ENCODE data around the gene TSFM.
A peak's percentile ranks its signal among the peaks of the same experiment; 100 is the strongest.

The TSFM gene

DNA sequence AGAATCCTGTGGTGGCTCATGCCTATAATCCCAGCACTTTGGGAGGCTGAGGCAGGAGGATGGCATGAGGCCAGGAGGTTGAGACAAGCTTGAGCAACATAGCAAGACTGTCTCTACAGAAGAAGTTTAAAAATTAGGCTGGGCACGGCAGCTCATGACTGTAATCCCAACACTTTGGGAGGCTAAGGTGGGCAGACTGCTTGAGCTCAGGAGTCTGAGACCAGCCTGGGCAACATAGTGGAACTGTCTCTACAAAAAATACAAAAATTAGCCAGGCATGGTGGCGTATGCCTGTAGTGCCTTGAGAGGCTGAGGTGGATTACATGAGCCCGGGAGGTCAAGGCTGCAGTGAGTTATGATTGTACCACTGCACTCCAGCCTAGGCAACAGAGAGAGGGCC, 14.7 kb upstream of the TSFM start:
- in situ Hi-C loops (cut with HindIII; ENCODE audit: low pct_ligation_motif_present, low sequenced_read_pairs): no loop called here
- H3K27me3 ChIP-seq (replicated peaks): peaks cover 27% of the 10 kb centered on the region
- peaks cover 10% of the 10 kb centered on the region for H3K36me3 ChIP-seq (replicated peaks)
- TF ChIP-seq, protein P1, sequence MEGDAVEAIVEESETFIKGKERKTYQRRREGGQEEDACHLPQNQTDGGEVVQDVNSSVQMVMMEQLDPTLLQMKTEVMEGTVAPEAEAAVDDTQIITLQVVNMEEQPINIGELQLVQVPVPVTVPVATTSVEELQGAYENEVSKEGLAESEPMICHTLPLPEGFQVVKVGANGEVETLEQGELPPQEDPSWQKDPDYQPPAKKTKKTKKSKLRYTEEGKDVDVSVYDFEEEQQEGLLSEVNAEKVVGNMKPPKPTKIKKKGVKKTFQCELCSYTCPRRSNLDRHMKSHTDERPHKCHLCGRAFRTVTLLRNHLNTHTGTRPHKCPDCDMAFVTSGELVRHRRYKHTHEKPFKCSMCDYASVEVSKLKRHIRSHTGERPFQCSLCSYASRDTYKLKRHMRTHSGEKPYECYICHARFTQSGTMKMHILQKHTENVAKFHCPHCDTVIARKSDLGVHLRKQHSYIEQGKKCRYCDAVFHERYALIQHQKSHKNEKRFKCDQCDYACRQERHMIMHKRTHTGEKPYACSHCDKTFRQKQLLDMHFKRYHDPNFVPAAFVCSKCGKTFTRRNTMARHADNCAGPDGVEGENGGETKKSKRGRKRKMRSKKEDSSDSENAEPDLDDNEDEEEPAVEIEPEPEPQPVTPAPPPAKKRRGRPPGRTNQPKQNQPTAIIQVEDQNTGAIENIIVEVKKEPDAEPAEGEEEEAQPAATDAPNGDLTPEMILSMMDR (IDR thresholded peaks at IDR 0.05; ENCODE audit: low read depth, low read length, missing control alignments): no peak
- no peak for DNase-seq
- no peak overlapping the region for H3K4me3 ChIP-seq (ENCODE audit: low read depth, low read length)
- no peak overlapping the region for H3K27ac ChIP-seq

DNA sequence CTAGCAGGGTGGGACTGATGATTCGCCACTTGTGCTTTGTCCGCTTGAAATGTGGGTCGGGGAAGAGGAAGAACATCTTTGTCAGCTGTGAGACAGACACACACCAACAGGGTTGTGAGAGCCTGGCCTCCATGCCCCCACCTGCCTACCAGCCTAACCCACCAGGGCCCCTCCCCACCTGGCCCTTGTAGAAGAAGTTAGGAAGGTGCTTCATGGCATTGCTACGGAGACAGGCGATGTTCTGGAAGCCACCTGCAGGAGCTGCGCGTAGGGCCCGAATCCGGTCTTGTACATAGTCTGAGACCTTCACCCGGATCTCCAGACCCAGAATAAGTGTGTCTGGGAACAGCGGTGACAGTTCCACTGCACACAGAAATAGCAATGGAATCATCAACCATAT, 13.0 kb upstream of the TSFM start:
- TF ChIP-seq, protein P1 (IDR thresholded peaks at IDR 0.05; ENCODE audit: low read depth, low read length, missing control alignments): no peak
- in situ Hi-C loops (cut with HindIII; ENCODE audit: low pct_ligation_motif_present, low sequenced_read_pairs): no loop called here

DNA sequence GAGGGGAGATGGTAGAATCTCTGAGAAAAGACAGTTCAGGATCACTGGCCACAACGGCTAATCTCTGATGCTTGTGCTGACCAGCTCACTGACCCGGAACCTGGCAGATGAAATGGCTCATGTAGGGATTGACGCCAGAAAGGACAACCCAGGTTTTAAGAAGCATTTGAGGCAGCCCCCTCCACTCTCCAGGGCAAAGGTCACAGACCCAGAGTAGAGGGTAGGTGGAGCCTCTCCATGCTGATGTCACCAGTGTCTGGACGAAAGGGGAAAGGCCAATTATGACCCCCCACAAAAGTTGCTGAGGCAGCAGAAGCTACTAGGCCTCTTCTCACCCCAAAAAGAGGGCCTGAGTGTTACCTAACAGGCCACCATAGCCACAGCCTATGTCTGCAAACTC, 11.9 kb upstream of the TSFM start:
- Histone ChIP-seq H3K4me3 (ENCODE audit: low read depth, low read length) (no peak overlapping the region), H3K36me3 (replicated peaks) (peaks cover 10% of the 10 kb centered on the region), H3K27me3 (replicated peaks) (peaks cover 6% of the 10 kb centered on the region), H3K27ac (no peak overlapping the region)
- in situ Hi-C loops (cut with HindIII; ENCODE audit: low pct_ligation_motif_present, low sequenced_read_pairs): no loop called here
- TF ChIP-seq, protein P1 (IDR thresholded peaks at IDR 0.05; ENCODE audit: low read depth, low read length, missing control alignments): no peak
- no peak for DNase-seq

More for the DNA sequence above, 13.0 kb upstream of the TSFM start:
- H3K27me3 ChIP-seq (replicated peaks): peaks cover 18% of the 10 kb centered on the region
- DNase-seq: no peak
- peaks cover 10% of the 10 kb centered on the region for H3K36me3 ChIP-seq (replicated peaks)
- H3K4me3 ChIP-seq (ENCODE audit: low read depth, low read length): no peak overlapping the region
- H3K27ac ChIP-seq: no peak overlapping the region

DNA sequence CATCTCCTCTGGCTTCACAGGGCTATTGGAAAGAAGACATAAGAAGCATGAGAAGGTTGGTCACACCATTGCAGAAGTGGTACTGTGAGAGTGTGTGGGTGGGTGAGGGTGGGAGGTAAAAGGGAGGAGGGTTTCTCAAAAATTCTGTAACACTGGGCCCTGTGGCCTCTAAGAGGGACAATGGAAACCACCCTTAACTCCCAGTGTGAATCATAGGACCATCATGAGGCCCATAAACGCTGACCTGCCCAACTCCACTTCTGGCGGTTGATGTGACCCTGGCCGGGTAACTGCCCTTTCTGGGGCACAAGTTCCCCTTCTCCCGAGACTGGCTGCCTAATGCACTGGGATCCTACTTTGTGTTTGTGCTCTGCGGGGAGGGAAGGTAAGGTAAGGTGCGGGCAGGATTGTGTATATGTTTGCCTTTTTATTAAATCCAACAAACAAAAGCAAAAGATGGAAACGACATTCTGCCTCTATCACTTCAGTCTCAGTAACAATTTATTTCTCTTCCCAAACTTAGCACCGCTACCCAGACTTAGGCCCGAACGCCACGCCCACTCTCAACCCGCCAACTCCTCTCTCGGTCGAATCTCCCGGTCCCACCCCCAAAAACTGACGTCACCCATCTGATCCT, 11.2 kb upstream of the TSFM start:
- H3K27me3 ChIP-seq (replicated peaks): peaks cover under 1% of the 10 kb centered on the region
- DNase-seq: peak; percentile 91
- TF ChIP-seq, protein P1 (IDR thresholded peaks at IDR 0.05; ENCODE audit: low read depth, low read length, missing control alignments): no peak

DNA sequence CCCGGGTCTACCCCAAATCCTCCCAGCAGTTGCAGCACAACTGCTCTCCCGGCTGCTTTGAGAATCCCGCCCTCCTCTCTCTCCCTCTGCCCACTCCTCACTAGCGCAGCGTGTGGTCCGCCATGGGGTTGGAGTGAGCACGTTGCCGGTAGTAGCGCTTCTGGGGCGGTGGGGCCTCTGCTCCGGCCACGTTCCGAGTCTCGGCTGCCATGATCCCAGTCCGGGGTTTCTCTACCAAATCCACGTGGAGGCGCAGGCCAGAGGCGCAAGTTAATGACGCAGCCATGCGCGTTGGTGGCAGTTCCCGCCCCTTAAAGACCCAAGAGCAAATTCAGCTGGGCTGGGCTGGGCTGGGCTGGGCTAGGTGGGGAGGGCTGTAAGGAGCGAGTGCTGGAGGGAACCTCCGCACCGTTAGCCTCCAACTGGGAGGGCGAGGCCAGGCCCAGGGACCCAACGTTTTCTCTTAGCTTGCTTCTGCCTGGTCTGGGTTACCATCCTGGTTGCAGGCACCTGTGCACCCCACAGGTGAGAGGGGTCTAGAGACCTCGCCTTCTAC, 10.6 kb upstream of the TSFM start, which contains the start of gene METTL1:
Gene METTL1 (minus strand): TSS at position 233 of the 556 bp plus-strand sequence. CDS start 22 bp downstream, at position 211.
- in situ Hi-C loops (cut with HindIII; ENCODE audit: low pct_ligation_motif_present, low sequenced_read_pairs): no loop called here
- Histone ChIP-seq H3K36me3 (replicated peaks) (peaks cover 10% of the 10 kb centered on the region), H3K27me3 (replicated peaks) (no peaks in the 10 kb centered on the region), H3K27ac (peak within 1 kb of the TSS; percentile 91), H3K4me3 (ENCODE audit: low read depth, low read length) (peak within 1 kb of the TSS; percentile 97)
- DNase-seq: peak; percentile 98
- TF ChIP-seq, protein P1 (IDR thresholded peaks at IDR 0.05; ENCODE audit: low read depth, low read length, missing control alignments): no peak

More for the DNA sequence above, 11.2 kb upstream of the TSFM start:
- Histone ChIP-seq H3K4me3 (ENCODE audit: low read depth, low read length) (peak overlapping the region; percentile 97), H3K27ac (peak overlapping the region; percentile 91), H3K36me3 (replicated peaks) (peaks cover 10% of the 10 kb centered on the region)
- in situ Hi-C loops (cut with HindIII; ENCODE audit: low pct_ligation_motif_present, low sequenced_read_pairs): no loop called here

Measured in brain microvascular endothelial cell (primary cell).